Measurements from ENCODE around the gene BRWD1.

The BRWD1 gene

GRCh38 chr21:39186676-39187075 is 126.8 kb downstream of the BRWD1 start:
- DNase-seq: no peak
- Histone ChIP-seq H3K27me3 (no peaks in the 10 kb centered on the region), H3K4me3 (ENCODE audit: low read depth, low read length) (no peak overlapping the region), H3K9me3 (no peaks in the 10 kb centered on the region), H3K4me1 (no peaks in the 10 kb centered on the region), H3K36me3 (no peaks in the 10 kb centered on the region; the same call in 1 of the 2 replicates)
- no peak for TF ChIP-seq CTCF (IDR thresholded peaks at IDR 0.05; ENCODE audit: low read depth, low read length)

- Histone ChIP-seq H3K27me3 (no peaks in the 10 kb centered on the region), H3K9me3 (no peaks in the 10 kb centered on the region), H3K36me3 (peaks cover 2% of the 10 kb centered on the region; the same call in 1 of the 2 replicates), H3K4me1 (no peaks in the 10 kb centered on the region), H3K4me3 (ENCODE audit: low read depth, low read length) (no peak overlapping the region)
- TF ChIP-seq CTCF (IDR thresholded peaks at IDR 0.05; ENCODE audit: low read depth, low read length): no peak
- DNase-seq: no peak
Measured at GRCh38 chr21:39185157-39185556, 128.3 kb downstream of the BRWD1 start.

GRCh38 chr21:39184050-39184980 is 129.1 kb downstream of the BRWD1 start:
- H3K9me3 ChIP-seq: no peaks in the 10 kb centered on the region
- H3K27me3 ChIP-seq: no peaks in the 10 kb centered on the region
- peaks cover 7% of the 10 kb centered on the region for H3K36me3 ChIP-seq
- H3K4me3 ChIP-seq (ENCODE audit: low read depth, low read length): peak overlapping the region; percentile 92
- TF ChIP-seq CTCF (IDR thresholded peaks at IDR 0.05; ENCODE audit: low read depth, low read length): no peak
- H3K4me1 ChIP-seq: no peaks in the 10 kb centered on the region
- DNase-seq: no peak

- TF ChIP-seq CTCF (IDR thresholded peaks at IDR 0.05; ENCODE audit: low read depth, low read length): no peak
- H3K4me3 ChIP-seq (ENCODE audit: low read depth, low read length): peak within 1 kb of the TSS; percentile 92
- H3K36me3 ChIP-seq: peaks cover 16% of the 10 kb centered on the region
- peak; percentile 97 for DNase-seq
- no peaks in the 10 kb centered on the region for H3K27me3 ChIP-seq
- H3K9me3 ChIP-seq: no peaks in the 10 kb centered on the region
- H3K4me1 ChIP-seq: no peaks in the 10 kb centered on the region
Measured at GRCh38 chr21:39183272-39184049, 130.0 kb downstream of the BRWD1 start, which contains the start of gene PSMG1. Gene PSMG1 (minus strand): TSS chr21:39183451. CDS start chr21:39183385, 66 bp downstream.

- no peak for TF ChIP-seq CTCF (IDR thresholded peaks at IDR 0.05; ENCODE audit: low read depth, low read length)
- H3K36me3 ChIP-seq: peaks cover 18% of the 10 kb centered on the region
- DNase-seq: no peak
- H3K9me3 ChIP-seq: no peaks in the 10 kb centered on the region
- no peaks in the 10 kb centered on the region for H3K27me3 ChIP-seq
- H3K4me1 ChIP-seq: no peaks in the 10 kb centered on the region
- H3K4me3 ChIP-seq (ENCODE audit: low read depth, low read length): peak overlapping the region; percentile 92
Measured at GRCh38 chr21:39182484-39183271, 130.8 kb downstream of the BRWD1 start.
